Parathyroid adenoma (tissue), 2 donors: ENCODE data around the gene H6PD.

Experiments
- H2AFZ ChIP-seq: fragments of 300-600 bp; sonication (generic); one replicate; pipeline ENCODE4 v1.7.0; 2017; ENCODE audit warnings: antibody characterized with exemption, mild to moderate bottlenecking
- H3K27ac ChIP-seq: fragments of 300-600 bp; sonication (generic); one replicate; pipeline ENCODE4 v1.7.0; 2017
- H3K27me3 ChIP-seq: fragments of 300-600 bp; sonication (generic); one replicate; pipeline ENCODE4 v1.7.0; 2017; ENCODE audit warnings: low read length; ENCODE audit not compliant: control insufficient read depth, insufficient read depth
- H3K36me3 ChIP-seq: fragments of 300-600 bp; sonication (generic); one replicate; pipeline ENCODE4 v1.7.0; 2017; ENCODE audit warnings: low read length; ENCODE audit not compliant: control insufficient read depth, insufficient read depth
- H3K4me1 ChIP-seq: fragments of 300-600 bp; sonication (generic); one replicate; pipeline ENCODE4 v1.7.0; 2017; ENCODE audit warnings: control low read depth
- H3K4me2 ChIP-seq: fragments of 300-600 bp; sonication (generic); one replicate; pipeline ENCODE4 v1.7.0; 2017; ENCODE audit warnings: low read length
- H3K4me3 ChIP-seq: fragments of 300-600 bp; sonication (generic); one replicate; pipeline ENCODE4 v1.7.0; 2017; ENCODE audit warnings: low read depth, low read length
- H3K79me2 ChIP-seq: fragments of 300-600 bp; sonication (generic); one replicate; pipeline ENCODE4 v1.7.0; 2017; ENCODE audit warnings: control low read depth
- H3K9ac ChIP-seq: fragments of 300-600 bp; sonication (generic); one replicate; pipeline ENCODE4 v1.7.0; 2017; ENCODE audit warnings: mild to moderate bottlenecking
- H3K9me3 ChIP-seq: fragments of 300-600 bp; sonication (generic); one replicate; pipeline ENCODE4 v1.7.0; 2017; ENCODE audit warnings: low read length; ENCODE audit not compliant: control insufficient read depth
- TF ChIP-seq, protein P1 (sequence below): fragments of 300-600 bp; sonication (generic); IDR thresholded peaks from one replicate; pipeline ENCODE4 v1.7.0; 2017; ENCODE audit warnings: antibody characterized with exemption, mild to moderate bottlenecking
- donor health status: primary hyperparathyroidism.

H6PD gene

DNA sequence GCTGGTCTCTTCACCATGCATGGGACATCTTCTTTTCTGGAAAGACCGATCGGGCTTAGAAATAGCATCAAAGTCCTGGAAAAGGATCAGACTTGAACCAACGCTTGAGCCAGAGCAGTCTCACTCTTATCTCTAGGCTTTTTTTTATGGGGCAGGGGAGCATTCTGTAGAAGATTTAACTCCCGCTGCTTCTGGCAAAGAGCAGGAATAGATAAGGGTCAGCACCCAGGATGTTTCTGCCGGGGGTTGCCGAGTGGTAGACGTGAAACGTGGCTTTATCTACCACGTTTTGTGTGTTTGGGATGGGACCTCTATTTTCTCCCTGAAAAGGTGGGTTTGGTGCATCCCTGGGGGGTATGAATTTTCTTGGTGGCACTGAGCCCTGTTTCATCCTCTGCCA lies 76.9 kb downstream of the H6PD start:
- Histone ChIP-seq H2AFZ (no peak overlapping the region), H3K9ac (no peak overlapping the region), H3K4me1 (peaks cover 8% of the 10 kb centered on the region), H3K27me3 (no peaks in the 10 kb centered on the region), H3K9me3 (no peaks in the 10 kb centered on the region), H3K4me3 (no peak overlapping the region), H3K27ac (no peak overlapping the region), H3K4me2 (no peak overlapping the region), H3K79me2 (no peaks in the 10 kb centered on the region), H3K36me3 (no peaks in the 10 kb centered on the region)
- TF ChIP-seq, protein P1, sequence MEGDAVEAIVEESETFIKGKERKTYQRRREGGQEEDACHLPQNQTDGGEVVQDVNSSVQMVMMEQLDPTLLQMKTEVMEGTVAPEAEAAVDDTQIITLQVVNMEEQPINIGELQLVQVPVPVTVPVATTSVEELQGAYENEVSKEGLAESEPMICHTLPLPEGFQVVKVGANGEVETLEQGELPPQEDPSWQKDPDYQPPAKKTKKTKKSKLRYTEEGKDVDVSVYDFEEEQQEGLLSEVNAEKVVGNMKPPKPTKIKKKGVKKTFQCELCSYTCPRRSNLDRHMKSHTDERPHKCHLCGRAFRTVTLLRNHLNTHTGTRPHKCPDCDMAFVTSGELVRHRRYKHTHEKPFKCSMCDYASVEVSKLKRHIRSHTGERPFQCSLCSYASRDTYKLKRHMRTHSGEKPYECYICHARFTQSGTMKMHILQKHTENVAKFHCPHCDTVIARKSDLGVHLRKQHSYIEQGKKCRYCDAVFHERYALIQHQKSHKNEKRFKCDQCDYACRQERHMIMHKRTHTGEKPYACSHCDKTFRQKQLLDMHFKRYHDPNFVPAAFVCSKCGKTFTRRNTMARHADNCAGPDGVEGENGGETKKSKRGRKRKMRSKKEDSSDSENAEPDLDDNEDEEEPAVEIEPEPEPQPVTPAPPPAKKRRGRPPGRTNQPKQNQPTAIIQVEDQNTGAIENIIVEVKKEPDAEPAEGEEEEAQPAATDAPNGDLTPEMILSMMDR: no peak

DNA sequence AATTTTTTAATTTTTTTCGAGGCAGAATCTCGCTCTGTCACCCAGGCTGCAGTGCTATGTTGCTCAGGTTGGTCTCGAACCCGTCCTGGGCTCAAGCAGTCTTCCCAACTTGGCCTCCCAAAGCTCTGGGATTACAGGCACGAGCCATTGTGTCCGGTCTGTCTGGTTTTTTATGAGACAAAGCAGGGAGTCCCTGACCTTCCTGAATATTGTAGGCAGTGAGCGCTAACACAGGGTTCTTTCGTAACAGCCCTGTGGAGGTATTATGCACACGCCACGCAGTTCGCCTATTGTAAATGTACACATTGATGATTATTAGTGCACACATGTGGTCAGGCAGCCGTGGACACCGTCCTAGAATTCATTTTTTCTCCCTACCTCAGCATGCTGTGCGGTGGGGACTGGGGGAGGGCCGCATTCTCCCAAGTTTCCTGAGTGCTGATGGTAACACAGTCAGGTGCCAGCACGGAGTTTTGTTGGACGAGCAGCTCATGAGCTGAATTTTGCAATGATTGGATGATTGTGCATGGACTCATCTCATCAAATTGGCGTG lies 77.7 kb downstream of the H6PD start:
- Histone ChIP-seq H3K27ac (no peak overlapping the region), H3K36me3 (no peaks in the 10 kb centered on the region), H3K4me1 (peaks cover 8% of the 10 kb centered on the region), H3K79me2 (no peaks in the 10 kb centered on the region), H3K9ac (no peak overlapping the region), H3K27me3 (no peaks in the 10 kb centered on the region), H3K4me3 (no peak overlapping the region), H3K4me2 (no peak overlapping the region), H2AFZ (no peak overlapping the region), H3K9me3 (no peaks in the 10 kb centered on the region)
- TF ChIP-seq, protein P1: no peak

DNA sequence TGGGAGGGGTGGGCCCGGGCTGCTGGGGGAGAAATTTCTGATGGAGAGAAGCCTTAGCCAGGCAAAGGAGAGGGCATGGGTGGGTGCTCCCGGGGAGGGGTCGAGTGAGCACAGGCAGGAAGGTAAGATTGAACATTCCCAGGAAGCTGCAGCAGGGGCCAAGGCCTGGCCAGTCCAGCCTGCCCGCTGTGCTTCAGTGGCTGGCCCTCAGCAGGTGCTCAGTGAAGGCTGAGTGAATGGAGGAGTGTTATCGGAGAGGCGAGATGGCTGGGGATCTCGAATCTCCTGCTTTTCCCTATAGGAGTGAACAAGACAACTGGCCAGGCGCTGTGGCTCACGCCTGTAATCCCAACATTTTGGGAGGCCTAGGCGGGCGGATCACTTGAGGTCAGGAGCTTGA lies 79.0 kb downstream of the H6PD start:
- Histone ChIP-seq H3K9ac (no peak overlapping the region), H3K4me1 (peaks cover 8% of the 10 kb centered on the region), H3K4me2 (no peak overlapping the region), H3K27me3 (no peaks in the 10 kb centered on the region), H3K4me3 (no peak overlapping the region), H3K9me3 (no peaks in the 10 kb centered on the region), H2AFZ (no peak overlapping the region), H3K36me3 (no peaks in the 10 kb centered on the region), H3K79me2 (peaks cover 2% of the 10 kb centered on the region), H3K27ac (no peak overlapping the region)
- TF ChIP-seq, protein P1: no peak

DNA sequence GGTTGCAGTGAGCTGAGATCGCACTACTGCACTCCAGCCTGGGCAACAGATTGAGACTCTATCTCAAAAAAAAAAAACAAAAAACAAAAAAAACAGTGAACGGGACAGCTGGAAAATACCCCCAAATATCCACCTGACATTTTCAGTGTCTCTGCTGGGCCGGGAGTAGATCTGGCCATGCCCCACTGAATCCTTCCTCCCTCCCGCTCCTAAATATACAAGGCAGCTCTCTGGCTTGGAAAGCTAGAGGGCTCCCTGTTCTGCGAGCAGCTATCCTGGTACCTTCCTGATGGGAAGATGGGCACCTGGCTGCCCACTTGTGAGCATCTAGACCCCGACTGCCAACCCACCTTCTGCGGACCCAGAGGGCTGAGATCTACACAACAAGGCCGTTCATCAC lies 79.5 kb downstream of the H6PD start:
- TF ChIP-seq, protein P1: no peak
- peaks cover 8% of the 10 kb centered on the region for H3K4me1 ChIP-seq
- H3K27ac ChIP-seq: no peak overlapping the region

DNA sequence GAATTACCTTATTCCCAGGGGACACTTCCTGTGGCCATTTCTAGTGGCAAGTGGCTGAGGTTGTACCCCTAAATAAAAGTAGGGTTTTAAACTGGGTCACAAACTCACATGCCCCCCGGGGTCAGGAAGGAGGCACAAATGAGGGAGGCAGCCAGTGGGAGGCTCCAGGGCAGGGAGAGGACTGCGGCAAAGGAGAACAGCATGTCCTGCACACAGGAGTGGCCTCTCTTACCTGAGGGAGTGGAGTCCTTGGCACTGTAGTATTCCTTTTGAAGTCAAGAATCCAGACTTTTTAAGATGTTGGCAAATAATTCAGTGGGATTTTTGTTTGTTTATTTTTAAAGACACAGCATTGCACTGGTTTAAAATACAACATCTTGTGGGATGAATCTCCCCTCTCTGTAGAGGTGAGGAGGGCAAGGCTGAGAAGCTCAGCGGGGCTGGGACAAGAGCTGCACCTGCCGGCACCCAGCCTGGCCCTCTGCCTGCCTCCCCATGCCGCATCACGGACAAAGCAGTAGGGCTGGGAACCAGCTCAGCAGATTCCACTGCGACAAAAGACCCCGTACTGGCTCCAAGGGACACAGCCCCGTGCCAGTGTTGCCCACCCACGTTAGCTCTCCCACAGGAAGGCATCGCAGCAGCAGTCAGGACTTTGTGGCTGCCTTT lies 80.3 kb downstream of the H6PD start:
- Histone ChIP-seq H3K4me1 (peaks cover 8% of the 10 kb centered on the region), H3K9me3 (no peaks in the 10 kb centered on the region), H3K9ac (no peak overlapping the region), H3K4me3 (no peak overlapping the region), H3K79me2 (peaks cover 4% of the 10 kb centered on the region), H3K4me2 (peak overlapping the region; percentile 66), H3K27me3 (no peaks in the 10 kb centered on the region), H2AFZ (no peak overlapping the region), H3K36me3 (no peaks in the 10 kb centered on the region), H3K27ac (no peak overlapping the region)
- TF ChIP-seq, protein P1: no peak

More for the DNA sequence above, 79.5 kb downstream of the H6PD start:
- Histone ChIP-seq H2AFZ (no peak overlapping the region), H3K27me3 (no peaks in the 10 kb centered on the region), H3K4me3 (no peak overlapping the region), H3K9ac (no peak overlapping the region), H3K9me3 (no peaks in the 10 kb centered on the region), H3K79me2 (peaks cover 2% of the 10 kb centered on the region), H3K4me2 (no peak overlapping the region), H3K36me3 (no peaks in the 10 kb centered on the region)
